Measurements from ENCODE around the gene CENPV. TPM values are rescaled to one million over a fixed set of nuclear protein-coding genes. Genes with fewer than 3 reads are reported as not detected.
A peak's percentile ranks its signal among the peaks of the same experiment; 100 is the strongest.
"Not testable (repeated sequence)": the region's sequence is repeated elsewhere in the genome, so short reads cannot be mapped to it uniquely, and the experiment has no call there.

The CENPV gene
- total and polyA plus RNA-seq, 2 of the 13 experiments (the other 11 are each of a cell fraction or from before 2014, with no cell fraction given), result 193 to 292 TPM

- no peak for TF ChIP-seq GLI4 (CRISPR knock-in tag; IDR thresholded peaks at IDR 0.05; ENCODE audit: borderline replicate concordance)
- TF ChIP-seq TFDP2 (CRISPR knock-in tag; IDR thresholded peaks at IDR 0.05), result no peak
- TF ChIP-seq ATAD3A (CRISPR knock-in tag; IDR thresholded peaks at IDR 0.05), result no peak
- TF ChIP-seq ZBTB8A (CRISPR knock-in tag; IDR thresholded peaks at IDR 0.05; ENCODE audit: borderline replicate concordance, low read depth), result no peak
- TF ChIP-seq MED1 (CRISPR knock-in tag; IDR thresholded peaks at IDR 0.05), result no peak
Observed at GRCh38 chr17:16391451-16391850, 38.2 kb upstream of the CENPV start (continued).

GRCh38 chr17:16386126-16386507 is 32.8 kb upstream of the CENPV start:
- H2AFZ ChIP-seq (ENCODE audit: low read length); H3K9me3 ChIP-seq (ENCODE audit: low read length); H3K4me3 ChIP-seq (replicated peaks in 1 of 3; ENCODE audit: insufficient read depth in 1 of 3, low read depth in 2 of 3, low read length in 3 of 3); DNase-seq (ENCODE audit: low spot score); in situ Hi-C loops (cut with HindIII; ENCODE audit: extremely low pct_ligation_motif_present, low pct_unique_long_range_greater_than_20kb); ATAC-seq; H3K9ac ChIP-seq (ENCODE audit: insufficient read depth, low read depth, low read length); H3K27me3 ChIP-seq (ENCODE audit: control insufficient read depth in 1 of 2, insufficient read depth in 2 of 2, low read length in 2 of 2); BruUV-seq (replicated peaks); FAIRE-seq: not testable (repeated sequence)
- peaks cover 21% of the 10 kb centered on the region for H4K20me1 ChIP-seq (ENCODE audit: insufficient read depth, low read length)
- H3K4me2 ChIP-seq (ENCODE audit: low read depth, low read length), result peak overlapping the region; percentile 65; the same call in 1 of the 2 replicates
- peaks cover 18% of the 10 kb centered on the region for H3K79me2 ChIP-seq (ENCODE audit: insufficient read depth, low read length)
- ChIA-PET CTCF (ENCODE audit: low intra/inter-chr PET ratio, low total read pairs) (interaction anchor here (1.2 to 2.0 kb wide), 4 partner anchors 28 to 135 kb away, joined by 3 to 10 read pairs (median 6); partner anchors contain the start of gene TRPV2), POLR2A (interaction anchor here (1.7 kb wide), 1 partner anchor 53 kb away, joined by 10 read pairs; no protein-coding TSS in a partner anchor)
- H3K4me1 ChIP-seq (ENCODE audit: insufficient read depth, low read length), result peaks cover 44% of the 10 kb centered on the region
- H3K36me3 ChIP-seq (replicated peaks in 1 of 2; ENCODE audit: control insufficient read depth in 1 of 2, insufficient read depth in 2 of 2, low read length in 2 of 2), result peaks cover 7 to 11% of the 10 kb centered on the region in 2 experiments; a peak in 3 of 5 replicates
- peak overlapping the region; percentile 76 for H3K27ac ChIP-seq (ENCODE audit: extremely low read length, insufficient read depth, low read length)
- intact Hi-C loops (cut with micrococcal nuclease; ENCODE audit: unreplicated experiment), result loop anchor here (1.0 to 2.0 kb wide), 2 partner anchors 29 to 135 kb away; partner anchors contain the start of gene TRPV2
- 82% methylated on average over 23 of the region's 23 CpGs for WGBS (ENCODE audit: low lambda C conversion rate)

All from HepG2 (cell line).